HS-5 (cell line): ENCODE measurements around the gene GVQW3.

Experiments used
- DNase-seq: peaks from one replicate; pipeline ENCODE4 v3.0.0-alpha.2; 2012; ENCODE audit warnings: low read depth

Gene GVQW3

GRCh38 chr11:76380977-76381719, at the start of gene GVQW3, which contains the start of gene THAP12:
GVQW3 (plus strand) TSS chr11:76381323; CDS start chr11:76381829, 506 bp downstream.
THAP12 (minus strand) TSS chr11:76381132; CDS start chr11:76380836, 296 bp downstream.
- peak; percentile 82 for DNase-seq

GRCh38 chr11:76334826-76335389, 46.2 kb upstream of the GVQW3 start:
- no peak for DNase-seq

- no peak for DNase-seq
Observed at GRCh38 chr11:76335842-76336241, 45.3 kb upstream of the GVQW3 start.

GRCh38 chr11:76336597-76336996, 44.5 kb upstream of the GVQW3 start:
- DNase-seq, result no peak

- DNase-seq, result no peak
Observed at GRCh38 chr11:76337469-76337868, 43.7 kb upstream of the GVQW3 start.

DNA sequence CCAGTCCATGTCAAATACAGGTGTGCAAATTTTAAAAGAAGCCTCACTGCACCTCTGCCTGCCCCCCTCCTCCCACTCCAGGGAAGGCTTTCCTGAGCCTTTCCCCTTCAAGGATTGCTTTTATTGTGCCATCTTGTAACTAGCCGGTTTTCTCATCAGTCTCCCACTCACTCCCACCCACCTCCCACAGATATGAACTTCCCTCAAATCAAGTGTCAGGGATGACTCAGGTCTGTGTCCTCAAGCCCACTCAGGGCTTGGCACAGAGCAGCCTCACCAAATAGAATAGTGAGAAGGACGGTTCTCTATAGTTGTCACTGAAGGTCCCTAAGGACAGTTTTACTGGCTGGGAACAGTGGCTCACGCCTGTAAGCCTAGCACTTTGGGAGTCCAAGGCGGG, 43.2 kb upstream of the GVQW3 start:
- DNase-seq, result no peak

DNA sequence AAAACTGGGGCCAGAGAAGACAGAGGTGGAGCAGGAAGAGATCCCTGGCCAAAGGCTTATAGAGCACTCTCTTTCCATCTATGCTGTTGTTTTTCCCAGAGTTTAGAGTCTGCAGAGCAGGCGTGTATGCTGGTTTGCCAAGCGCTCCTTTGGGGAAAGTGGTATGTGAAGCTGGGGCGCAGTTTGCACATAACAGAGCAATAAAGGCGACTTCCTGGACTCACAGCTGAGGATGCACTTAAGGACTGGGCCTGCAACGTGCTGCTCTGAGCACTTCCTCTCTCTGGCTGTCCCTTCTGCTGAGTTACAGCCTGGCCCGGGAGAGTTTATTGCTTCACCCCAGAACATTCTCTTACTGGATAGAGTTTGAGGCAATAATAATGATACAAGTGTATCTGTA, 41.9 kb upstream of the GVQW3 start:
- DNase-seq, result no peak

DNA sequence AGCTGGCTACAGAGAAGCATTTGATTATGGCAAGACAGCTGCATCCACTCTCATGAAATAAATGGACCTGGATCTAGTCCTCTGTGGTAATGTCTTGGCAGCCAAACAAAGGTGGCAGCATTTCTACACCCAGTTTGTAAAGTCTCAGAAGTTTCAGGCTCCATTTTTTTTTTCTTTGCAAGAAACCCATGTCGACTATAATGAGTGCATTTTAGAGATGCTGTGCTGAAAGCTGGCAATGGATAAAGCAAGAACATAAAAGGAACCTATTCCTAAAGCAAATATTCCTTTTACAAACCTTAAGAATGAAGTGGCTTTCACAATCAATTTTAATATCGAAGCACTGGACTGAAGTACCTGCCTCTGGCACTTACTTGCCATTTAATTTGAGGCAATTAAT, 33.7 kb upstream of the GVQW3 start:
- no peak for DNase-seq

- DNase-seq, result no peak
Observed at GRCh38 chr11:76348348-76348747, 32.8 kb upstream of the GVQW3 start.

GRCh38 chr11:76355172-76355571, 26.0 kb upstream of the GVQW3 start:
- DNase-seq, result no peak

- DNase-seq, result no peak
Observed at GRCh38 chr11:76361374-76361773, 19.7 kb upstream of the GVQW3 start.

- DNase-seq, result no peak
Observed at GRCh38 chr11:76361776-76362175, 19.3 kb upstream of the GVQW3 start.

GRCh38 chr11:76362716-76363115, 18.4 kb upstream of the GVQW3 start:
- DNase-seq, result no peak

DNA sequence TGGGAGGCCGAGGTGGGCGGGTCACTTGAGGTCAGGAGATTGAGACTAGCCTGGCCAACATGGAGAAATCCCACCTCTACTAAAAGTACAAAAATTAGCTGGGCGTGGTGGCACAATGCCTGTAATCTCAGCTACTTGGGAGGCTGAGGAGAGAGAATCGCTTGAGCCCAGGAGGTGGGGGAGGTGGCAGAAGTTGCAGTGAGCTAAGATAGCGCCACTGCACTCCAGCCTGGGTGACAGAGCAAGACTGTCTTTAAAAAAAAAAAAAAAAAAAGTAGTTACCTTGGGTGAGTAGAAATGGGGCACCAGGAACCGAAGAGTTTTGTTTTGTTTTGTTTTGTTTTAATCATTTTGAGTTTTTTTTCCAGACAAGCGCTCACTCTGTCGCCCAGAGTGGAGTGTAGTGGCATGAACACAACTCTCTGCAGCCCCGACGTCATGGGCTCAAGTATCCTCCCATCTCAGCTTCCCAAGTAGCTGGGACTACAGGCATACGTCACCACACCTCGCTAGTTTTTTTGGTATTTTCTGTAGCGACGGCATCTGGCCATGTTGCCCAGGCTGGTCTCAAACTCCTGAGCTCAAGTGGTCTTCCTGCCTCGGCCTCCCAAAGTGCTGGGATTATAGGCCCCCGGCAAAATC, 16.0 kb upstream of the GVQW3 start:
- DNase-seq, result no peak

GRCh38 chr11:76368490-76368889, 12.6 kb upstream of the GVQW3 start:
- DNase-seq, result no peak

- DNase-seq, result no peak
Observed at GRCh38 chr11:76369406-76369805, 11.7 kb upstream of the GVQW3 start.

GRCh38 chr11:76371170-76371569, 10.0 kb upstream of the GVQW3 start:
- peak; percentile 58 for DNase-seq

DNA sequence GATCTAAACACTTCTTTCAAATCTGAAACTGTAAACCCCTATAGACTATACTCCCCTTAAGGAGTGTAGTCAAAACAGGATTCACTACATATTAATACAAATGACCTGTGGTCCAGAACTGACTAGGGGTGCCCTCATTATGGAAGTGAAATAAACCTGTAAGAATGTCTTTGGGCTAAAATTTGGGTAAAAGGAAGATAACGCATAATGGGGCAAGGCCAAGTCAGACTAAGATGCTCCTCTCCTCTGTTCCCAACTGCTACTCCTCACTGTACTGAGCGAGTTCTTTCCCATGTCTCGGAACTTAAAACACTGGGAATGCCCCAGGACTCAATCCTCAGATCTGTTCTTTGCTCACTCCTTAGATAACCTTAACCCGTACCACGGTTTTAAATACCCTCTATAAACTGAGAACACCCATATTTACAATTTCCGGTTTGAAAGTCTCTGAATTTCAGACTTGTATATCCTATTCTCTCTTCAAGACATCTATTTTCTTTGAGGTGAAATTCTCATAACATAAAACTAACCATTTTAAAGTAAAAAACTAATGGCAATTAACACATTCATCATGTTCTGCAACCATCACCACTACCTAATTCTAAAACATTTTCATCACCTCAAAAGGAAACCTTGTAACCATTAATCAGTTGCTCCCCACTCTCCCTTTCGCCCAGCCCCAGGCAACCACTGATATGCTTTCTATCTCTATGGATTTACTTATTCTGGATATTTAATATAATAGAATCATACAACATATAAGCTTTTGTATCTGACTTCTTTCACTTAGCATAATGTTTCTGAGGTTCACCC, 4.2 kb upstream of the GVQW3 start:
- no peak for DNase-seq

DNA sequence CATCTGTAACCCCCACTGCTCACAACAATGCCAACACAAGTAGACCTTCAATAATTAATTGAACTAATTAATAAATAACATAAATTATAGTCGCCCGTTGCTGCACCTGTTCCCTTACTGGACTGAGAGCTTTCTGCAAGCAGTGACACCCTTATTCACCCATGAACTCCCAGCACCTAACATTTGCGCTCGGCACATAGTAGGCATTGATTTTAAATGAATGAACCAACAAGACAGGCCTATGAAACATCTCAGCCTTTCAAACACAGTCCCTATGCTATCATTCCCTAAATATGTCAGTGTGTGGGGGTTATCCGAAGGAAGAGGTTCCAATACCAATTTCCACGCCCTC, 1.3 kb upstream of the GVQW3 start:
- DNase-seq, result no peak

GRCh38 chr11:76380159-76380976, 755 bp upstream of the GVQW3 start:
- no peak for DNase-seq

GRCh38 chr11:76382209-76382608, 1.1 kb downstream of the GVQW3 start:
- no peak for DNase-seq

DNA sequence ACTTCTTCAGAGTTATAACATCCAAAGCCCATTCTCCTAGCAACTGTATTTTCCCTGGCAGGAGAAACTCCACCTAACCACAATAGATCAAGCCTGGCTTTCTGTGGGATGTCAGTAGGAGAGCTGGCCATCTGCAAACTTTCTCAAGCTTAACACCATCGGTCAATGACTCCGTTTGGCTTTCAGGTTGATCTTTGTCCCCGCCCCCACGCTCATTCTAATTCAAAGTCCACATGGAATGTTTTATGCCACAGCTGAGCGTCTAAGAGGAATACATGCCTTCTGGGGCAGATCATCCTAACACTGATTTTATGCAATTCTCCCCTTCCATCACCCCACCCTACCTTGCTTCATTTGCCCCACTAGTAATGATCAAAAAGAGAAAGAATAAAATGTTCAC, 4.8 kb downstream of the GVQW3 start:
- DNase-seq, result no peak
